ENCODE data around the gene RPH3AL. TPM values are rescaled to one million over a fixed set of nuclear protein-coding genes. Genes with fewer than 3 reads are reported as not detected.

Gene RPH3AL
- total RNA-seq (55.9 TPM), polyA plus RNA-seq (ENCODE audit: insufficient read depth, low read depth, low replicate concordance) (18.1 TPM)
- long read RNA-seq, donor 1, partial matches to known transcripts = 0 of 8 reads
- long read RNA-seq, donor 1, other reads (novel, unspliced or antisense) = 5 of 8 reads
- long read RNA-seq, donor 2 = 0 reads
- long read RNA-seq, donor 3, transcript RPH3AL-209 (2 exons, 880 nt) = major isoform, 8 of 248 reads
- long read RNA-seq, donor 3, partial matches to known transcripts = 29 of 248 reads
- long read RNA-seq, donor 3, other reads (novel, unspliced or antisense) = 210 of 248 reads
- long read RNA-seq, donor 4, partial matches to known transcripts = 0 of 1 reads
- long read RNA-seq, donor 4, other reads (novel, unspliced or antisense) = 0 of 1 reads
- long read RNA-seq, donor 5 = 0 reads
- long read RNA-seq, donor 6 = 0 reads
- long read RNA-seq, donor 7, transcript RPH3AL-222 (9 exons, 2,578 nt) = minor isoform, 8 of 76 reads
- long read RNA-seq, donor 7, transcript RPH3AL-209 (2 exons, 880 nt) = major isoform, 12 of 76 reads
- long read RNA-seq, donor 7, partial matches to known transcripts = 4 of 76 reads
- long read RNA-seq, donor 7, other reads (novel, unspliced or antisense) = 52 of 76 reads
- long read RNA-seq, donor 8, partial matches to known transcripts = 0 of 1 reads
- long read RNA-seq, donor 8, other reads (novel, unspliced or antisense) = 0 of 1 reads
- long read RNA-seq, donor 9, partial matches to known transcripts = 0 of 19 reads
- long read RNA-seq, donor 9, other reads (novel, unspliced or antisense) = 18 of 19 reads
- long read RNA-seq, donor 10, partial matches to known transcripts = 71 of 86 reads
- long read RNA-seq, donor 10, other reads (novel, unspliced or antisense) = 15 of 86 reads

DNA sequence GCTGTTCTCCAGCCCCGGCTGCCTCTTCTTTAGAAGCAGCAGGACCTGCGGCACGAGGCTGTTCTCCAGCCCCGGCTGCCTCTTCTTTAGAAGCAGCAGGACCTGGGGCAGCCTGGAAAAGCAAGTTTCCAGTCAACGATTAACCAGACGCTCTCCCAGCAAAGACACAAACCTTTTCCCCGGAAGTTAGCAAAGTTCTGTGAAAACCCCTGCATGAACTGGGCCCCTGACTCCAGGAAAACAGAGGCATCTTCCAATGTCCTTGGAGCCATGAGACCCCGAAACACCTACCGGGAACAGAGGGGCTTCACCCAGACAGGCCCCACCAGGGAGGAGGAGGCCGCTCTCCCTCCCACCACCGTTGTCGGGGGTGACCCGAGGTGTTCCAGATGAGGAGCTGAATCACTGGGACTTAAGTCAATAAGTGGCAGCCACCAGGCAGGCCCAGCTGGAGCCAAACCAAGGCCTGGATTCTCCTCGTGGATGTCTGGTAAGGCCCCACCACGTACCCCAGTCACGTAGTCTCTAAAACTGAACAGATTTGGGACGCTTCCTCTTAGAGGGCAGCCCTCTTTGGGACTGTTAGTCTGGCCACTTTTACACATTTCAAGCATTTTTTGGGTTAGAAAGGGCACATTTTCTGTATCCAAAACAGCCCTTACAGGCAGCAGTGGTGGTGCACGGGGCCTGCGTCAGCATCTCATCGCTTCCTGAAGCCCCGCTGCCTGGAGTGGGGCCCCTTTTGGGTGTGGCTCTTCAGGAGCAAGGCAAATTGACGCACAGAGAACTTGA, at the start of gene RPH3AL:
RPH3AL (minus strand) TSS at position 387 of the 792 bp plus-strand sequence. CDS start 25,264 bp downstream, outside the sequence.
- peak within 1 kb of the TSS; percentile 96 to 97 for H3K27ac ChIP-seq (ENCODE audit: low read depth in 2 of 2, low read length in 2 of 2)
- H3K36me3 ChIP-seq (ENCODE audit: control insufficient read depth in 2 of 3, insufficient read depth in 3 of 3, low read length in 3 of 3) = no peaks in the 10 kb centered on the region
- DNase-seq (peak; percentile 88 to 95 (median 93)), FAIRE-seq (no peak)
- H3K9me3 ChIP-seq (ENCODE audit: control insufficient read depth in 2 of 3, insufficient read depth in 1 of 3, low read length in 3 of 3) = no peaks in the 10 kb centered on the region
- intact Hi-C loops (cut with DNase I) = no loop called here
- peak within 1 kb of the TSS in 2 of 3 donors; percentile 80 to 84 for H3K9ac ChIP-seq (ENCODE audit: low read length in 3 of 3)
- H3K4me1 ChIP-seq (ENCODE audit: control insufficient read depth in 2 of 3, insufficient read depth in 2 of 3, low read depth in 1 of 3, low read length in 3 of 3) = peaks cover 13 to 69% (median 58%) of the 10 kb centered on the region in 3 donors
- peak within 1 kb of the TSS; percentile 23 to 67 (median 49) for H3K4me3 ChIP-seq (ENCODE audit: low read length in 3 of 3)
- TF ChIP-seq, protein P1, sequence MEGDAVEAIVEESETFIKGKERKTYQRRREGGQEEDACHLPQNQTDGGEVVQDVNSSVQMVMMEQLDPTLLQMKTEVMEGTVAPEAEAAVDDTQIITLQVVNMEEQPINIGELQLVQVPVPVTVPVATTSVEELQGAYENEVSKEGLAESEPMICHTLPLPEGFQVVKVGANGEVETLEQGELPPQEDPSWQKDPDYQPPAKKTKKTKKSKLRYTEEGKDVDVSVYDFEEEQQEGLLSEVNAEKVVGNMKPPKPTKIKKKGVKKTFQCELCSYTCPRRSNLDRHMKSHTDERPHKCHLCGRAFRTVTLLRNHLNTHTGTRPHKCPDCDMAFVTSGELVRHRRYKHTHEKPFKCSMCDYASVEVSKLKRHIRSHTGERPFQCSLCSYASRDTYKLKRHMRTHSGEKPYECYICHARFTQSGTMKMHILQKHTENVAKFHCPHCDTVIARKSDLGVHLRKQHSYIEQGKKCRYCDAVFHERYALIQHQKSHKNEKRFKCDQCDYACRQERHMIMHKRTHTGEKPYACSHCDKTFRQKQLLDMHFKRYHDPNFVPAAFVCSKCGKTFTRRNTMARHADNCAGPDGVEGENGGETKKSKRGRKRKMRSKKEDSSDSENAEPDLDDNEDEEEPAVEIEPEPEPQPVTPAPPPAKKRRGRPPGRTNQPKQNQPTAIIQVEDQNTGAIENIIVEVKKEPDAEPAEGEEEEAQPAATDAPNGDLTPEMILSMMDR (IDR thresholded peaks at IDR 0.05; ENCODE audit: borderline replicate concordance, extremely low read depth, insufficient read depth) = no peak
- no peaks in the 10 kb centered on the region for H3K27me3 ChIP-seq (ENCODE audit: control insufficient read depth, insufficient read depth, low read length)

GRCh38 chr17:400257-400656, 47.6 kb upstream of the RPH3AL start:
- TF ChIP-seq, protein P1 (IDR thresholded peaks at IDR 0.05; ENCODE audit: borderline replicate concordance, extremely low read depth, insufficient read depth) = no peak
- Histone ChIP-seq H3K9ac (ENCODE audit: low read length in 3 of 3) (no peak overlapping the region), H3K27me3 (ENCODE audit: control insufficient read depth, insufficient read depth, low read length) (no peaks in the 10 kb centered on the region), H3K4me3 (ENCODE audit: low read length in 3 of 3) (no peak overlapping the region), H3K4me1 (ENCODE audit: control insufficient read depth in 2 of 3, insufficient read depth in 2 of 3, low read depth in 1 of 3, low read length in 3 of 3) (no peaks in the 10 kb centered on the region), H3K27ac (ENCODE audit: low read depth in 2 of 2, low read length in 2 of 2) (no peak overlapping the region), H3K36me3 (ENCODE audit: control insufficient read depth in 2 of 3, insufficient read depth in 3 of 3, low read length in 3 of 3) (no peaks in the 10 kb centered on the region), H3K9me3 (ENCODE audit: control insufficient read depth in 2 of 3, insufficient read depth in 1 of 3, low read length in 3 of 3) (no peaks in the 10 kb centered on the region)
- intact Hi-C loops (cut with DNase I) = no loop called here
- DNase-seq = peak in 1 of 5 donors; percentile 2
- FAIRE-seq = no peak

DNA sequence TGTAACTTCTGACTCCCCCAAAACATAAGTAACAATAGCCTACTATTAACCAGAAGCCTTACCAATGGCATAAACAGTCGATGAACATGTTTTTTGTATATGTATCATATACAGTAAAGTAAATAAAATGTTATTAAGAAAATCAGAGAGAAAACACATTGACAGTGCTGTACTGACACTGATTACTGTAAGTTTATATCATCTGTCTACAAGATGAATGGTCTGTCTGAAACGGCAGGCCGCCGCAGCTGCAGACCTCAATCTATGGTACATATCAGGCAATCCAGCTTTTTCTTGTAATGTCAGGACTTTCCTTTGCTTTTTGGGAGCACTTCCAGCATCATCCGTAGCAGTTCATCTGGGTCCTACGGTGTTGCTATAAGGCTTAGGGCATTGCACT, 44.2 kb upstream of the RPH3AL start:
- FAIRE-seq (no peak), DNase-seq (peak in 1 of 5 donors; percentile 31)
- Histone ChIP-seq H3K4me3 (ENCODE audit: low read length in 3 of 3) (no peak overlapping the region), H3K4me1 (ENCODE audit: control insufficient read depth in 2 of 3, insufficient read depth in 2 of 3, low read depth in 1 of 3, low read length in 3 of 3) (no peaks in the 10 kb centered on the region), H3K36me3 (ENCODE audit: control insufficient read depth in 2 of 3, insufficient read depth in 3 of 3, low read length in 3 of 3) (no peaks in the 10 kb centered on the region), H3K27ac (ENCODE audit: low read depth in 2 of 2, low read length in 2 of 2) (no peak overlapping the region), H3K9ac (ENCODE audit: low read length in 3 of 3) (no peak overlapping the region), H3K27me3 (ENCODE audit: control insufficient read depth, insufficient read depth, low read length) (no peaks in the 10 kb centered on the region), H3K9me3 (ENCODE audit: control insufficient read depth in 2 of 3, insufficient read depth in 1 of 3, low read length in 3 of 3) (no peaks in the 10 kb centered on the region)
- TF ChIP-seq, protein P1 (IDR thresholded peaks at IDR 0.05; ENCODE audit: borderline replicate concordance, extremely low read depth, insufficient read depth) = no peak
- intact Hi-C loops (cut with DNase I) = no loop called here
